OCI-LY1 (cell line): ENCODE measurements around the gene ANKS3.

Experiments used
- EZH2 ChIP-seq: fragments of 200-600 bp; sonication (generic), shearing (Covaris generic); IDR thresholded peaks from 2 replicates; pipeline ENCODE4 v1.8.0; 2017; ENCODE audit warnings: borderline replicate concordance, mixed run types, mild to moderate bottlenecking, antibody characterized with exemption, low read length, moderate library complexity, mixed read lengths
- TF ChIP-seq, protein P1 (sequence below): fragments of 200-600 bp; sonication (generic), shearing (Covaris generic); IDR thresholded peaks from 2 replicates; pipeline ENCODE4 v1.5.1; 2017; ENCODE audit warnings: mild to moderate bottlenecking, antibody characterized with exemption, low read length, moderate library complexity, mixed read lengths

DNA sequence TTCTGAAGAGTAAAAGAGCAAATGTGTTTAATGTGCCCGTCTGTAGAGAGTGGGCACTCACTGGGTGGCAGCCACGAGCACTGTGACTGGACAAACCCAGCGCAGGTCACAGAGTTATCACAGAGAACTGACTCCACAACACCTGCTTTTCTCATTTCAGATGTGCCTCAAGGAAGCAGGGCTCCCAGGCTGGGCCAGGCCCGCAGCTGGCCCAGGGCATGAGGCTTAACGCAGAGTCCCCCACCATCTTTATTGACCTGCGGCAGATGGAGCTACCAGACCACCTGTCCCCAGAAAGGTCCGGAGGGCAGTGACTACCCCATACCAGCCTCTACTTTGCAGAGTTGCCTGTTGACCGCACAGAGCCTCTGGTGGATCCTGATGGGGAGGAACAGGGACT, 12.1 kb upstream of the ANKS3 start:
- TF ChIP-seq, protein P1, sequence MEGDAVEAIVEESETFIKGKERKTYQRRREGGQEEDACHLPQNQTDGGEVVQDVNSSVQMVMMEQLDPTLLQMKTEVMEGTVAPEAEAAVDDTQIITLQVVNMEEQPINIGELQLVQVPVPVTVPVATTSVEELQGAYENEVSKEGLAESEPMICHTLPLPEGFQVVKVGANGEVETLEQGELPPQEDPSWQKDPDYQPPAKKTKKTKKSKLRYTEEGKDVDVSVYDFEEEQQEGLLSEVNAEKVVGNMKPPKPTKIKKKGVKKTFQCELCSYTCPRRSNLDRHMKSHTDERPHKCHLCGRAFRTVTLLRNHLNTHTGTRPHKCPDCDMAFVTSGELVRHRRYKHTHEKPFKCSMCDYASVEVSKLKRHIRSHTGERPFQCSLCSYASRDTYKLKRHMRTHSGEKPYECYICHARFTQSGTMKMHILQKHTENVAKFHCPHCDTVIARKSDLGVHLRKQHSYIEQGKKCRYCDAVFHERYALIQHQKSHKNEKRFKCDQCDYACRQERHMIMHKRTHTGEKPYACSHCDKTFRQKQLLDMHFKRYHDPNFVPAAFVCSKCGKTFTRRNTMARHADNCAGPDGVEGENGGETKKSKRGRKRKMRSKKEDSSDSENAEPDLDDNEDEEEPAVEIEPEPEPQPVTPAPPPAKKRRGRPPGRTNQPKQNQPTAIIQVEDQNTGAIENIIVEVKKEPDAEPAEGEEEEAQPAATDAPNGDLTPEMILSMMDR = no peak
- TF ChIP-seq EZH2 = no peak
